IPS-18c (cell line): ENCODE measurements around the gene INSC.

Experiments used
- H3K4me3 ChIP-seq: 2 replicates; pipeline ENCODE4 v1.7.0; 2013; ENCODE audit warnings: low read depth, mild to moderate bottlenecking, low read length, moderate library complexity; ENCODE audit not compliant: insufficient read depth
- H3K9me3 ChIP-seq: one replicate; pipeline ENCODE4 v1.6.1; 2013; ENCODE audit warnings: mild to moderate bottlenecking, low read length, moderate library complexity; ENCODE audit not compliant: control insufficient read depth, insufficient read depth

The INSC gene

DNA sequence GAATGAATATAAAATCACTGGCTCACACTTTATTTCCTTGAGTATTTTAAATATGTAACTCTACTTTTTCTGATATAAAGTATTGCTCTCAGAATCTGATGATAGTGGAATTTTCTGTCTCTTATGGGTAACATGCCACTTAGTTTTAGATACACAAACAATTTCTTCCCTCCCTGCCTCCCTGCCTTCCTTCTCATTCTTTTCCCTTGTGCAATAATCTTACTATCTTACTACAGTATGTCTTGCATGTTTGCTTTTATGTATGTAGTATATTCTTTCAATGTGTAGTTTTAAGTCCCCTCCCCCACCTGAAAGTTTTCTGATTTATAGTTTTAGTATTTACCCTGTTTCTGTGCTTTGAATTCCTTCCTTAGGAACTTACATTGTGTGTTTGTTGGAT, 48.4 kb downstream of the INSC start:
- H3K4me3 ChIP-seq, result no peak overlapping the region

DNA sequence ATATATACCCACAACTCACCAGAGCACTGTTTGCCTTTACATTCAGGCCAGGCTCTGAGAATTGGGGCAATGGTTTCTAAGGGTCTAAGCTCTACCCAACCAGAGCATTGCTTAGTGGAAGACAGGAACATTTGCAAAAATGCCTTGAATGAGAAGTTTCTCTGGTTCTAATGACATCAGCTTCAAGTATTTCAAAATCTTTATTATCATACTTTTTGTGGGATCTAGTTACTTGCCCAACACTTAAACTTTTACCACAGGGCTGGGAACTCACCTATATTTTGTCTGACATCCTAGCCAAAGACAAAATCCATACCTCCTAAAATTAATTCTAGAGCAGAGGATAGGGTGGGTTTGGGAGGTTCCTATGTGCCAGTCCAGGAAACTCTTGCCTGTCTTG, 51.5 kb downstream of the INSC start:
- H3K9me3 ChIP-seq, result peaks cover 3% of the 10 kb centered on the region
- no peak overlapping the region for H3K4me3 ChIP-seq

More for the DNA sequence above, 48.4 kb downstream of the INSC start:
- H3K9me3 ChIP-seq, result peaks cover 3% of the 10 kb centered on the region

- Histone ChIP-seq H3K4me3 (no peak overlapping the region), H3K9me3 (no peaks in the 10 kb centered on the region)
Observed at GRCh38 chr11:15169815-15170551, 55.3 kb downstream of the INSC start.

DNA sequence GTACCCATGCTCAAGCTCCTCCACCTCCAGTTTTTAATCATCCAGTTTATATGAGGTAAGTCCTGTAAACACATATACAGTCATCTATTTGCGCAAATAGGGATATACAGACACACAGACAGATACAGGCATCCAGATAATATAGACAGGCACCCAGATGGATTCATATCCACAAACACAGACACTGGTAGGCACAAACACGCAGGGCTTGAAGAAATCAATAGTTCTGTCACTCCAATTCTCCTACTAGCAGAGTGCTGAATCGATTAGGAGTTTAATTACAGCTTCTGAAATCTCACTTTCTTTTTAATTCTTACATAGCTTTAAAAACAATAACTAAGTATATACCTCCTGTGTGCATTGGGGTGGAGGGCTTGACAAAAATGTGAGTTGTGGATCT, 56.0 kb downstream of the INSC start:
- H3K9me3 ChIP-seq, result no peaks in the 10 kb centered on the region
- H3K4me3 ChIP-seq, result no peak overlapping the region

DNA sequence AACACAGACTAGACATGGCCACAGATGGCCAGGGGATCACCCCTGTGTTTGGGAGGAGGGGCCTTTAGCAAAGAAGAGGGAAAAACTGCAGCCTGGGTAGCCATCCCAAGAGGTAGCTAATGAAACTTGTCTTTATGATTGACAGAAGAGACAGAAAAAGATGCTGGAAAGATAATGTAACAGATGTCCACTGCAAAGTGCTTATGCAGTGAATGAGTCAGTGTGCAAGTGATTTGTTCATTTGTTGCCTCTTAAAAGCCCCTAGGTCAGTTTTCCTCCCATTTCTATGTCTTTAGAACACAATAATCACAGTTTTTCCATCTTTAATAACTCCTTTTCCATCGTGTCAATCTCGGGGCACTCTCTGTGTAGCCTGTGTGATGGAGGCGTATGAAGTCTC, 57.2 kb downstream of the INSC start:
- no peaks in the 10 kb centered on the region for H3K9me3 ChIP-seq
- H3K4me3 ChIP-seq, result no peak overlapping the region

DNA sequence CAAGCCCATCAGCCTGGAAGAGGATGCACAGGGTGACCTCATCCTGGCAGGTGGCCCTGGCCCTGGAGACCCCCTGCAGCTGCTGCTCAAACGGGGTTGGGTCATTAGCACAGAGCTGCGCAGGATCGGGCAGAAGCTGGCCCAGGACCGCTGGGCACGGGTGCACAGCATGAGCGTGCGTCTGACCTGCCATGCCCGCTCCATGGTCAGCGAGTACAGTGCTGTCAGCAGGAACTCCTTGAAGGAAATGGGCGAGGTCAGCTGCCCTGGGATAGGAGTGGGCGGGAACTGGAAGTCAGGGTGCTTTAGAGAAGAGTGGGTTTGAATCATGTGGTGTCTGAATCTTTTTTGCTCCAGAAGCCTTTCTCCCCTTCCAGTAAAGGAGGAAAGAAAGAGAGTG, 61.1 kb downstream of the INSC start:
- Histone ChIP-seq H3K4me3 (no peak overlapping the region), H3K9me3 (no peaks in the 10 kb centered on the region)

- Histone ChIP-seq H3K4me3 (no peak overlapping the region), H3K9me3 (no peaks in the 10 kb centered on the region)
Observed at GRCh38 chr11:15176646-15177163, 62.0 kb downstream of the INSC start.

DNA sequence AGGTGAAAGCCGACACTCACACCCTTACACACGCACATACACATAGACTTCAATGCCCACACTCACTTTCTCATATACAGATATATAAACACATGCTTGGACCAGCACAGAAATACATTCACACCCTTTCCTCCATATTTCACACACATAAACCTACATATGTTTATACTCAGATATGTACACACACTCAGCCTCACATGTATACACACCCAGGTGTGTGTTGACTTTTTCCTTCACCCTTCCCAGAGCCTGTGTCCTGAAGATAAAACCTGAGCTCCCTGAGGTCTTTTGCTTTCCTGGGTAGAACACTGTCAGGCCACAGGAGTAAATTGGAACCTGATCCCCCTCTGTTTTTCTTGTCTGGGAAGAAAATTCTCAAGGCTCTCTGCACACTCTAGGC, 62.8 kb downstream of the INSC start:
- Histone ChIP-seq H3K4me3 (no peak overlapping the region), H3K9me3 (no peaks in the 10 kb centered on the region)

- Histone ChIP-seq H3K9me3 (no peaks in the 10 kb centered on the region), H3K4me3 (no peak overlapping the region)
Observed at GRCh38 chr11:15178214-15178613, 63.5 kb downstream of the INSC start.

GRCh38 chr11:15179167-15179566, 64.4 kb downstream of the INSC start:
- Histone ChIP-seq H3K4me3 (no peak overlapping the region), H3K9me3 (no peaks in the 10 kb centered on the region)

DNA sequence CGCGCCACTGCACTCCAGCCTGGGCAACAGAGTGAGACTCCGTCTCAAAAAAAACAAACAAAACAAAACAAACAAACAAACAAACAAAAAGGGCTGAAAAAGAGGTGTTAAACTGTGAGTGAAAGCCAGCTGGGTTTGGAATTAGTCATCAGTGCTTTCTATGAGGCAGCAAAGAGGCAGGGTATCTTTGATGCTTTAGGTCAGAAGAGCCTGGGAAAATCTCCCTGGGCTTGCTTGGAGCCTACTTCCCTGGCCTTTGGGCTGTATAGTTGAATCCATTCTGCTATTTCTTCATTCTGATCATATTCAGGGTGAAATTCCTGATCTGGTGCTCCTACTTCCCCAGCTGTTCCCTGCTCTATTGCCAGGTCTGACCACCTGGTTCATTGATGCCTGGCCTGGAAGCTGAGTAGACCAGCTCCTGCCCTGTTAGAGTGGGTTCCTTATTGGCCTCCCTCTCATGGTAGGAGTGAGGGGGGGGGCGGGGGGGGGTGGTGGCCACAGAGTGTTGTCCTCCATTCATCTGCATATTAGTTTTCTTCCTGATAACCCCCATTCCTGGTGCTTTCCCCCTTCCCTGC, 65.6 kb downstream of the INSC start:
- Histone ChIP-seq H3K9me3 (no peaks in the 10 kb centered on the region), H3K4me3 (no peak overlapping the region)

GRCh38 chr11:15182372-15182771, 67.6 kb downstream of the INSC start:
- H3K4me3 ChIP-seq, result no peak overlapping the region
- no peaks in the 10 kb centered on the region for H3K9me3 ChIP-seq

- Histone ChIP-seq H3K4me3 (no peak overlapping the region), H3K9me3 (no peaks in the 10 kb centered on the region)
Observed at GRCh38 chr11:15185021-15185420, 70.3 kb downstream of the INSC start.

DNA sequence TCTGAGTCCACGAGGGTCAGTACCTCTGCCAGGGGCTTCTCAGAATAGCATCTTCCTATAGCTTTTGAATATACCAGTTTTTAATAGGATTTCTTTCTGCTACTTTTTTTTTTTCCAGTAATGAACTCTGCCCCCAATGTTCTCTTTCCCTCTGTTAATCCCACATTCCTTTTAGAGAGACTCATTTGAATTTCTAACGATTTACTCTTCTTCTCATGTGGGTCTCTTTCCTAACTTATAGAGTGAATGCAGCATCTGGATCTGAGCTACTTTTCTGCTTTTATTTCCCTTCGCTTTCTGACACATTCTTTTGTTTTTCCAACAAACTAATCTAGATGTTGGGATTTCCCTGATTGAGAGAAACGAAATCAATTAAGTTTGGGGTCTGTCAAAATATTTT, 71.4 kb downstream of the INSC start:
- no peak overlapping the region for H3K4me3 ChIP-seq

DNA sequence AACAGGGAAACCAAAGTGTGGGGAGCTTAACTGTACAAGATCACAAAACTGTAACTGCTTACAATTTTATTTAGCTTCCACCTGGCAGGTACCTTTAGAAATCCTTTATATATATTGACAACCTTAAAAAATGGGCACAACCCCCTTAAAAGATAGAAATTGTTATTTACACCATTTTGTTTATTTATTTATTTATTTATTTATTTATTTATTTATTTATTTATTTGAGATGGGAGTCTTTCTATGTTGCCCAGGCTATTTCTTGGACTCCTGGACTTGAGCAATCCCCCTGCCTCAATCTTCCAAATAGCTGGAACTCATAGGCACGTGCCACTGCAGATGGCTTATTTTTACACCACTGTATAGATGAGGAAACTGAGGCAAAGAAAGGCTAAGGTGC, 74.5 kb downstream of the INSC start:
- Histone ChIP-seq H3K9me3 (no peaks in the 10 kb centered on the region), H3K4me3 (no peak overlapping the region)

More for the DNA sequence above, 71.4 kb downstream of the INSC start:
- no peaks in the 10 kb centered on the region for H3K9me3 ChIP-seq

DNA sequence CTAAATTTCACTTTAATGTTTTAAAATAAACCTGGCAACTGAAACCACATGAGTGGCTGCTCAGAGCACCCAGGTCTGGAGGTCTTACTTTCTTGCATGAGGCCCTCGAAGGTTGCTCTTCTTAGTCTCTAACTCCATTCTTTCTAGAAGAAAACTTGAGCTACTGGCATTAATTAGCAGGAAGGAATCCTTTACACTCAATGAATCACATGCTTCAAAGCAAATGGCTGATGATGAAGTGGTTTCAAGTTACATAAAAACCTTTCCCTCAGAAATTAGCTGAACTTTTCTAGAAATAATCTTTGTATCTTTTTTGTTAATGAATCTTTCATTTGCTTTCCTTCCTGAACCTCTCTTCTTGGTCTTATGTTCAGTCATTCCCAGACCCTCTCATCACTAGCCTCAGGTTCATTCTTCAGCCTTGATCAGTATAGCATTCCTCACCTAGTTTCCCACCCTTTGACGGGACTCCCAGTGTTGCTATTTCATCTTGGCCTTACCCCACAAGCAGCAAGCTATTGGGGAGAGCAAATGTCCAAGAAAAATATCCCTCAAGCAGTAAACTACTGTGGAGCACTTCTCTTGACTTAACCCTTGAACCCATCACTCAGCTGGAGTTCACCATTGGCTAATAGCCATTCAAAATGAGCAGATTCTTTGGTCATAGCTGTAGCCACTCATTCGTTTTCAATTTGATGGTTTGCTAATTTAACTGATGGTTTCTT, 75.1 kb downstream of the INSC start:
- no peak overlapping the region for H3K4me3 ChIP-seq
- no peaks in the 10 kb centered on the region for H3K9me3 ChIP-seq

- no peak overlapping the region for H3K4me3 ChIP-seq
- no peaks in the 10 kb centered on the region for H3K9me3 ChIP-seq
Observed at GRCh38 chr11:15190611-15191010, 75.9 kb downstream of the INSC start.

- H3K4me3 ChIP-seq, result no peak overlapping the region
- no peaks in the 10 kb centered on the region for H3K9me3 ChIP-seq
Observed at GRCh38 chr11:15192005-15192556, 77.4 kb downstream of the INSC start.
